ENCODE results near the gene REEP2. TPM values are rescaled to one million over a fixed set of nuclear protein-coding genes. Genes with fewer than 3 reads are reported as not detected.

The REEP2 gene
- total RNA-seq: 5.9 TPM in 2 replicates

GRCh38 chr5:138438724-138439476, at the start of gene REEP2:
Gene REEP2 (plus strand): TSS chr5:138439057. CDS start chr5:138439209, 152 bp downstream.

GRCh38 chr5:138465261-138466124, 26.6 kb downstream of the REEP2 start, which contains the start of gene EGR1:
Gene EGR1 (plus strand): TSS chr5:138465479. CDS start chr5:138465762, 283 bp downstream.

Small RNA genes within 50 kb of the gene (small RNA-seq; reads per million reads assigned to genes)
- gene AC113403.1 (ENCODE audit: low replicate concordance): 0.10 reads per million

Other genes starting within 250 kb of the REEP2 start
- 19.3 and 33.2 TPM in 2 replicates for gene CDC23, start 225.7 kb upstream of the REEP2 start, total RNA-seq
- not detected in 2 replicates for gene GFRA3, start 164.4 kb upstream of the REEP2 start, total RNA-seq
- 0.44 and 13.3 TPM in 2 replicates for gene CDC25C, start 107.3 kb upstream of the REEP2 start, total RNA-seq
- gene FAM53C, start 100.8 kb upstream of the REEP2 start, total RNA-seq: 23.6 and 32.4 TPM in 2 replicates
- gene KDM3B, start 86.4 kb upstream of the REEP2 start, total RNA-seq: 48.4 and 53.3 TPM in 2 replicates
- 1.8 and 5.2 TPM in 2 replicates for gene EGR1, start 26.4 kb downstream of the REEP2 start, total RNA-seq
- gene ETF1, start 104.2 kb downstream of the REEP2 start, total RNA-seq: 118 and 154 TPM in 2 replicates
- gene HSPA9, start 136.3 kb downstream of the REEP2 start, total RNA-seq: 433 and 845 TPM in 2 replicates

Data from placental pericyte (primary cell).